Measurements from ENCODE around the gene TPRX1.
A peak's percentile ranks its signal among the peaks of the same experiment; 100 is the strongest.
"Not testable (repeated sequence)": the region's sequence is repeated elsewhere in the genome, so short reads cannot be mapped to it uniquely, and the experiment has no call there.

Gene TPRX1

GRCh38 chr19:47766359-47766620, 38.1 kb downstream of the TPRX1 start:
- no peak for DNase-seq

GRCh38 chr19:47765523-47766358, 38.6 kb downstream of the TPRX1 start:
- peak; percentile 22 for DNase-seq

- not testable (repeated sequence) for DNase-seq
Measured at GRCh38 chr19:47764705-47765104, 39.6 kb downstream of the TPRX1 start.

GRCh38 chr19:47762615-47763308, 41.6 kb downstream of the TPRX1 start:
- no peak for DNase-seq

GRCh38 chr19:47762151-47762550, 42.2 kb downstream of the TPRX1 start:
- no peak for DNase-seq

GRCh38 chr19:47761566-47761965, 42.8 kb downstream of the TPRX1 start:
- DNase-seq: no peak

GRCh38 chr19:47760632-47760999, 43.7 kb downstream of the TPRX1 start:
- DNase-seq: no peak

- DNase-seq: no peak
Measured at GRCh38 chr19:47758443-47758804, 45.9 kb downstream of the TPRX1 start.

- DNase-seq: no peak
Measured at GRCh38 chr19:47757617-47758442, 46.5 kb downstream of the TPRX1 start.

GRCh38 chr19:47756953-47757608, 47.3 kb downstream of the TPRX1 start:
- no peak for DNase-seq

- no peak for DNase-seq
Measured at GRCh38 chr19:47756627-47756929, 47.8 kb downstream of the TPRX1 start.

GRCh38 chr19:47755762-47756626, 48.4 kb downstream of the TPRX1 start:
- DNase-seq: no peak

GRCh38 chr19:47755065-47755761, 49.1 kb downstream of the TPRX1 start:
- no peak for DNase-seq

GRCh38 chr19:47754206-47755064, 49.9 kb downstream of the TPRX1 start:
- DNase-seq: no peak

GRCh38 chr19:47752440-47753211, 51.7 kb downstream of the TPRX1 start:
- DNase-seq: no peak
